Sigmoid colon (tissue), 7 donors: ENCODE results near the gene SAMD10. TPM values are rescaled to one million over a fixed set of nuclear protein-coding genes. Genes with fewer than 3 reads are reported as not detected.

ENCODE experiments used
- DNase-seq: peaks from one replicate; pipeline ENCODE4 v3.0.0-alpha.2; 2019
- H3K27ac ChIP-seq, 4 donors: fragments of 200-600 bp; sonication (generic); one replicate each; pipeline ENCODE4 v1.5.1; 2016 to 2019; ENCODE audit warnings: mild to moderate bottlenecking in 1 of 4
- H3K27me3 ChIP-seq, 3 donors: fragments of 200-600 bp; sonication (generic); one replicate each; pipeline ENCODE4 v1.5.1; 2019; ENCODE audit warnings: mild to moderate bottlenecking in 1 of 3
- H3K36me3 ChIP-seq, 4 donors: fragments of 200-600 bp; sonication (generic); one replicate each; pipeline ENCODE4 v1.5.1; 2016 to 2019
- H3K4me1 ChIP-seq, 4 donors: fragments of 200-600 bp; sonication (generic); one replicate each; pipeline ENCODE4 v1.5.1; 2017 to 2019
- H3K4me3 ChIP-seq, 4 donors: fragments of 200-600 bp; sonication (generic); one replicate each; pipeline ENCODE4 v1.5.1; 2017 to 2019; ENCODE audit warnings: mild to moderate bottlenecking in 2 of 4, moderate library complexity in 1 of 4
- H3K9me3 ChIP-seq, 4 donors: fragments of 200-600 bp in 3 of 4; sonication (generic) in 3 of 4; one replicate each; pipeline versions ENCODE4 v1.5.1 to v1.6.1; 2013 to 2019
- CTCF ChIP-seq, 4 experiments: fragments of 450-650 bp in 3 of 4; fragments of 200-600 bp in 1 of 4; IDR thresholded peaks; one replicate each; pipeline ENCODE4 v1.5.1; 2016 to 2019; ENCODE audit warnings: antibody characterized with exemption in 4 of 4, mild to moderate bottlenecking in 3 of 4, moderate library complexity in 2 of 4
- EP300 ChIP-seq, 4 donors: sonication (generic); formaldehyde crosslinking; IDR thresholded peaks; one replicate each; pipeline ENCODE4 v1.6.1; 2017; ENCODE audit warnings: antibody characterized with exemption in 4 of 4
- POLR2A ChIP-seq, 2 donors: fragments of 450-650 bp; IDR thresholded peaks; one replicate each; pipeline ENCODE4 v1.6.1; 2016; ENCODE audit warnings: antibody characterized with exemption in 2 of 2, mild to moderate bottlenecking in 2 of 2, moderate library complexity in 2 of 2
- POLR2AphosphoS5 ChIP-seq, 4 donors: sonication (generic); formaldehyde crosslinking; IDR thresholded peaks; one replicate each; pipeline ENCODE4 v1.6.1; 2017; ENCODE audit warnings: antibody characterized with exemption in 4 of 4
- WGBS, 2 donors: extraction: QIAGEN DNeasy Blood & Tissue Kit; methylation state at CpG; one replicate each; pipeline ENCODE4 v1.1.7; 2013; 5-methylcytosine and 5-hydroxymethylcytosine counted together
- intact Hi-C: fragments of 100-400 bp; cut with DNase I; formaldehyde crosslinking; loops from one replicate; pipeline ENCODE4 v1.15.1; 2023
- polyA plus RNA-seq, 3 donors: library from polyadenylated mRNA; stranded (reverse); fragments of 200-250 nt; gene quantifications; one replicate each; pipeline ENCODE4 v1.2.3, GENCODE V29; 2013
- total RNA-seq, 4 donors: library from RNA; depleted of rRNA; stranded (reverse); fragments of >200 nt; gene quantifications; one replicate each; pipeline ENCODE4 v1.1.0, GENCODE V29; 2016
- donor health status: healthy with polysubstance abuse.
- donor health status: Bipolar disorder and iron deficiency.
- donor health status: healthy.

Gene SAMD10
- total and polyA plus RNA-seq, 7 donors, result 0.68 to 8.7 (median 2.8) TPM

GRCh38 chr20:63952210-63952535 is 27.3 kb downstream of the SAMD10 start:
- TF ChIP-seq POLR2A (IDR thresholded peaks at IDR 0.05) (no peak), CTCF (IDR thresholded peaks at IDR 0.05) (no peak), EP300 (IDR thresholded peaks at IDR 0.05) (no peak), POLR2AphosphoS5 (IDR thresholded peaks at IDR 0.05) (no peak)
- no peak for DNase-seq
- intact Hi-C loops, result no loop called here
- H3K4me3 ChIP-seq, result no peak overlapping the region
- no peaks in the 10 kb centered on the region for H3K9me3 ChIP-seq
- no peaks in the 10 kb centered on the region for H3K27me3 ChIP-seq
- peak overlapping the region; percentile 86 to 97 (median 89) for H3K27ac ChIP-seq
- H3K36me3 ChIP-seq, result no peaks in the 10 kb centered on the region
- 78 to 90% methylated on average over 15 of the region's 15 CpGs for WGBS, 2 donors
- peaks cover 0 to 90% (median 88%) of the 10 kb centered on the region in 4 donors for H3K4me1 ChIP-seq

- peak overlapping the region; percentile 86 to 97 (median 89) for H3K27ac ChIP-seq
- 47 to 69% methylated on average over 17 of the region's 17 CpGs for WGBS, 2 donors
- no peaks in the 10 kb centered on the region for H3K27me3 ChIP-seq
- H3K36me3 ChIP-seq, result peaks cover 0 to under 1% (median 0%) of the 10 kb centered on the region in 4 donors
- DNase-seq, result no peak
- intact Hi-C loops, result no loop called here
- peak overlapping the region in 1 of 4 donors; percentile 13 for H3K4me3 ChIP-seq
- H3K9me3 ChIP-seq, result no peaks in the 10 kb centered on the region
- peaks cover 0 to 87% (median 84%) of the 10 kb centered on the region in 4 donors for H3K4me1 ChIP-seq
- TF ChIP-seq EP300 (IDR thresholded peaks at IDR 0.05) (peak in 1 of 4 donors; percentile 62), POLR2A (IDR thresholded peaks at IDR 0.05) (no peak)
These were observed 27.8 kb downstream of the SAMD10 start for GRCh38 chr20:63951398-63952209.

- H3K27me3 ChIP-seq, result no peaks in the 10 kb centered on the region
- intact Hi-C loops, result no loop called here
- no peaks in the 10 kb centered on the region for H3K9me3 ChIP-seq
- 78 to 85% methylated on average over 20 of the region's 20 CpGs for WGBS, 2 donors
- H3K36me3 ChIP-seq, result peaks cover 0 to 8% (median 6%) of the 10 kb centered on the region in 4 donors
- peak overlapping the region in 1 of 4 donors; percentile 13 for H3K4me3 ChIP-seq
- peak overlapping the region; percentile 86 to 97 (median 89) for H3K27ac ChIP-seq
- no peak for DNase-seq
- TF ChIP-seq POLR2A (IDR thresholded peaks at IDR 0.05) (no peak), CTCF (IDR thresholded peaks at IDR 0.05) (no peak), POLR2AphosphoS5 (IDR thresholded peaks at IDR 0.05) (peak in 1 of 4 donors; percentile 4), EP300 (IDR thresholded peaks at IDR 0.05) (no peak)
- peaks cover 0 to 87% (median 84%) of the 10 kb centered on the region in 4 donors for H3K4me1 ChIP-seq
These were observed 28.6 kb downstream of the SAMD10 start for GRCh38 chr20:63950701-63951397.

GRCh38 chr20:63947638-63948456 is 31.6 kb downstream of the SAMD10 start:
- intact Hi-C loops, result no loop called here
- Histone ChIP-seq H3K27ac (peak overlapping the region; percentile 86 to 97 (median 89)), H3K4me3 (no peak overlapping the region), H3K9me3 (no peaks in the 10 kb centered on the region), H3K27me3 (no peaks in the 10 kb centered on the region), H3K4me1 (peaks cover 0 to 70% (median 59%) of the 10 kb centered on the region in 4 donors), H3K36me3 (peaks cover 19 to 37% (median 35%) of the 10 kb centered on the region in 4 donors)
- 48 to 49% methylated on average over 27 of the region's 27 CpGs for WGBS, 2 donors
- DNase-seq, result peak; percentile 77
- TF ChIP-seq POLR2AphosphoS5 (IDR thresholded peaks at IDR 0.05) (peak in 1 of 4 donors; percentile 7), CTCF (IDR thresholded peaks at IDR 0.05) (no peak), EP300 (IDR thresholded peaks at IDR 0.05) (no peak), POLR2A (IDR thresholded peaks at IDR 0.05) (no peak)
